Heart left ventricle (tissue), 13 donors: Measurements from ENCODE around the gene TDRD7.

ENCODE experiments used
- CTCF ChIP-seq, 12 donors: fragments of 200-600 bp; sonication (generic) in 4 of 12; IDR thresholded peaks; one replicate each; pipeline versions ENCODE4 v1.5.0 to v1.8.0; 2018 to 2022; ENCODE audit warnings: antibody characterized with exemption in 12 of 12, mild to moderate bottlenecking in 5 of 12
- POLR2A ChIP-seq, 2 donors: fragments of 450-650 bp; IDR thresholded peaks; one replicate each; pipeline ENCODE4 v1.6.1; 2017; ENCODE audit warnings: antibody characterized with exemption in 2 of 2, mild to moderate bottlenecking in 2 of 2, moderate library complexity in 2 of 2
- donor health status: ischemic (EF 13 %, LVEDD 7.1; RV severe dilation, severe dysfunction).
- donor health status: DM: no; HTN: yes; CAD: no.
- donor health status: DM: no; HTN: no; CAD: no.
- donor health status: ischemic (EF 25% LVEDD 6.9; RV normal size, moderate dysfunction).
- donor health status: ischemic (EF 25% LVEDD 5.7; RV mildly dilated, moderate dysfunction).
- donor health status: ischemic (EF 35%, LVEDD 5.7; RV mildly dilated, moderate dysfunction).
- donor health status: nonischemic (EF 11% LVEDD 7.7; RV severe dilation, severe dysfunction).
- donor health status: DM: yes; HTN: yes; CAD: no.
- donor health status: PGD.
- donor health status: ischemic (EF 29% LVEDD 5.4; RV normal size, mild dysfunction).
- donor health status: nonischemic (EF 23%, LVEDD 6.1; RV moderate dilation, normal function).

GRCh38 chr9:97508852-97509251 lies 97.0 kb downstream of the TDRD7 start:
- TF ChIP-seq CTCF (IDR thresholded peaks at IDR 0.05) (no peak), POLR2A (IDR thresholded peaks at IDR 0.05) (no peak)
